Psoas muscle (tissue), 8 donors: ENCODE results near the gene BHLHA9. TPM values are rescaled to one million over a fixed set of nuclear protein-coding genes. Genes with fewer than 3 reads are reported as not detected.

ENCODE experiments used
- ATAC-seq, 4 donors: fragments of 200-7000 bp; cut with Tn5 transposase; one replicate each; pipeline ENCODE4 v1.9.1; 2020; ENCODE audit warnings: moderate library complexity in 3 of 4, mild to moderate bottlenecking in 2 of 4
- DNase-seq, 2 donors: peaks; one replicate each; pipeline ENCODE4 v3.0.0-alpha.2; 2020
- H3K27ac ChIP-seq: fragments of 200-600 bp; one replicate; pipeline ENCODE4 v1.8.0; 2022
- H3K27me3 ChIP-seq, 3 donors: fragments of 200-600 bp in 1 of 3; one replicate each; pipeline versions ENCODE4 v1.6.1 to v1.8.0; 2013 to 2022; ENCODE audit warnings: low read length in 2 of 3, mild to moderate bottlenecking in 2 of 3, moderate library complexity in 1 of 3; ENCODE audit not compliant: insufficient read depth in 3 of 3
- H3K36me3 ChIP-seq, 2 donors: fragments of 200-600 bp in 1 of 2; one replicate each; pipeline versions ENCODE4 v1.6.1 to v1.8.0; 2013 to 2022; ENCODE audit warnings: low read depth in 1 of 2, mild to moderate bottlenecking in 1 of 2, moderate library complexity in 1 of 2; ENCODE audit not compliant: insufficient read depth in 1 of 2
- H3K4me1 ChIP-seq: fragments of 200-600 bp; one replicate; pipeline ENCODE4 v1.8.0; 2022
- H3K4me3 ChIP-seq: fragments of 200-600 bp; one replicate; pipeline ENCODE4 v1.8.0; 2022; ENCODE audit warnings: mild to moderate bottlenecking
- H3K9me3 ChIP-seq: fragments of 200-600 bp; one replicate; pipeline ENCODE4 v1.8.0; 2022
- WGBS, 3 donors: extraction: QIAGEN DNeasy Blood & Tissue Kit; methylation state at CpG; one replicate each; pipeline versions ENCODE4 v1.1.6 to v1.1.7; 2013; 5-methylcytosine and 5-hydroxymethylcytosine counted together
- intact Hi-C, 2 donors: fragments of 100-400 bp; cut with DNase I; formaldehyde crosslinking; loops; one replicate each; pipeline versions ENCODE4 v1.11.0 to v1.14.2; 2022
- long read RNA-seq, 2 donors: library from polyadenylated mRNA; unstranded; transcript quantifications; one replicate each; pipeline ENCODE4 v2.0.0, GENCODE V29; 2021
- polyA plus RNA-seq, 3 donors: library from polyadenylated mRNA; stranded (reverse); fragments of 200-250 nt; gene quantifications; one replicate each; pipeline ENCODE4 v1.2.3, GENCODE V29; 2013
- total RNA-seq, 4 donors: library from RNA; stranded (reverse); fragmentation: NEBNext Ultra II Directional in 2 of 4; extraction: Animal tissue kit (Norgen Biotek cat#: 25700) in 2 of 4; gene quantifications; one replicate each; pipeline versions ENCODE4 v1.2.1 to v1.2.4, GENCODE V29; 2021 to 2023
- TF ChIP-seq, protein P1 (sequence below): fragments of 200-600 bp; IDR thresholded peaks from one replicate; pipeline ENCODE4 v1.8.0; 2022; ENCODE audit warnings: antibody characterized with exemption
- donor health status: healthy with polysubstance abuse.
- donor health status: DM: no; HTN: no; CAD: no; lungs with moderate emphysema.
- donor health status: Bipolar disorder and iron deficiency.
- donor health status: healthy.
- donor health status: DM: yes; HTN: yes; CAD: no.
- donor health status: DM: no; HTN: no; CAD: no.
- donor health status: DM: no; HTN: no; CAD: no.
- donor health status: DM: yes; HTN: yes; CAD: no.

The BHLHA9 gene
- total RNA-seq (not detected), polyA plus RNA-seq (not detected)
- long read RNA-seq, donor 1, result 0 reads
- long read RNA-seq, donor 2, result 0 reads

DNA sequence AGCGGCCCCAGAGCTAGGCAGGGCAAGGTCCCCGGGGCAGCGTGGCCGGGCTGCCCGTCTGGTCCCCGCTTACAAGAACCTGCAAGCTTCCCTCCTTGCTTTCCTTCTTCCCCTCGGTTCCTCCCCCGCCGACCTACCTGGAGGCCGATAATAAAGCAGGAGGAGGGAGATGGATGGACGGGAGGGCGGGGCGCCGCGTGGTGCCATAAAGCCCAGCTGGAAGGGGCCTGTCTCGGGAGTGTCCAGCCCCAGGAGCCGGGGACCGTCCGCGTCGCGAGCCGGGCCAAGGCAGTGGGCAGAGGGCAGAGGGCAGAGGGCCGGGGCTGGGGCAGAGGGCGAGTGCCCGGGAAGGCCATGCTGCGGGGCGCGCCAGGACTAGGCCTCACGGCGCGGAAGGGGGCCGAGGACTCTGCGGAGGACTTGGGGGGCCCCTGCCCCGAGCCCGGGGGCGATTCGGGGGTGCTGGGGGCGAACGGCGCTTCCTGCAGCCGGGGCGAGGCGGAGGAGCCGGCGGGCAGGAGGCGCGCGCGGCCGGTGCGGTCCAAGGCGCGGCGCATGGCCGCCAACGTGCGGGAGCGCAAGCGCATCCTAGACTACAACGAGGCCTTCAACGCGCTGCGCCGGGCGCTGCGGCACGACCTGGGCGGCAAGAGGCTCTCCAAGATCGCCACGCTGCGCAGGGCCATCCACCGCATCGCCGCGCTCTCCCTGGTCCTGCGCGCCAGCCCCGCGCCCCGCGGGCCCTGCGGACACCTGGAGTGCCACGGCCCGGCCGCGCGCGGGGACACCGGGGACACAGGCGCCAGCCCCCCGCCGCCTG is at the start of gene BHLHA9:
Gene BHLHA9, plus strand, starts transcription at position 235 of the 820 bp plus-strand sequence. Its CDS starts 120 bp downstream, at position 355.
- Histone ChIP-seq H3K9me3 (no peaks in the 10 kb centered on the region), H3K4me3 (peak within 1 kb of the TSS; percentile 4), H3K27ac (no peak within 1 kb of the TSS), H3K36me3 (no peaks in the 10 kb centered on the region), H3K27me3 (peaks cover 3 to 40% (median 6%) of the 10 kb centered on the region in 3 donors), H3K4me1 (no peaks in the 10 kb centered on the region)
- 13 to 19% (median 15%) methylated on average over 47 to 93 of the region's 93 CpGs for WGBS, 3 donors
- DNase-seq, result no peak
- TF ChIP-seq, protein P1, sequence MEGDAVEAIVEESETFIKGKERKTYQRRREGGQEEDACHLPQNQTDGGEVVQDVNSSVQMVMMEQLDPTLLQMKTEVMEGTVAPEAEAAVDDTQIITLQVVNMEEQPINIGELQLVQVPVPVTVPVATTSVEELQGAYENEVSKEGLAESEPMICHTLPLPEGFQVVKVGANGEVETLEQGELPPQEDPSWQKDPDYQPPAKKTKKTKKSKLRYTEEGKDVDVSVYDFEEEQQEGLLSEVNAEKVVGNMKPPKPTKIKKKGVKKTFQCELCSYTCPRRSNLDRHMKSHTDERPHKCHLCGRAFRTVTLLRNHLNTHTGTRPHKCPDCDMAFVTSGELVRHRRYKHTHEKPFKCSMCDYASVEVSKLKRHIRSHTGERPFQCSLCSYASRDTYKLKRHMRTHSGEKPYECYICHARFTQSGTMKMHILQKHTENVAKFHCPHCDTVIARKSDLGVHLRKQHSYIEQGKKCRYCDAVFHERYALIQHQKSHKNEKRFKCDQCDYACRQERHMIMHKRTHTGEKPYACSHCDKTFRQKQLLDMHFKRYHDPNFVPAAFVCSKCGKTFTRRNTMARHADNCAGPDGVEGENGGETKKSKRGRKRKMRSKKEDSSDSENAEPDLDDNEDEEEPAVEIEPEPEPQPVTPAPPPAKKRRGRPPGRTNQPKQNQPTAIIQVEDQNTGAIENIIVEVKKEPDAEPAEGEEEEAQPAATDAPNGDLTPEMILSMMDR, result no peak
- no peak for ATAC-seq
- intact Hi-C loops, result no loop called here

DNA sequence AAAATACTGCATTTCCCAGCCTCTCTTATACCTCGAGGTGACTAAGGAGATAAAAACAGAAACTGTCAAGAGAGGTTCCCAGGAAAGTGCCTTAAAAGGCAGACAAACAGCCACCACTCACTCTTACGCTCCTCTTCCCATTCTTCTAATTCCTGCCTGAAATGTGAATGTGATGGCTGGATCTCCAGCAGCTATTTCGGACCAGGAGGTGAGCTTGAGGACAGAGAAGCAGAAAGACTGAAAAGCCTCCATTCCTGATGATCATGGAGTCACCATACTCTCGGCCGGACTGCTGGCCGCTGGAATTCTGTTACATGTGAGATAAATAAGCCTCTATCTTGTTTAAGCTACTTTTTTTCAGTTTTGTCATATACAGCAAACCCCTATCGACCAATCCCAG is 49.0 kb upstream of the BHLHA9 start:
- H3K9me3 ChIP-seq, result no peaks in the 10 kb centered on the region
- ATAC-seq (no peak), DNase-seq (no peak)
- H3K27me3 ChIP-seq, result peaks cover 4 to 29% (median 5%) of the 10 kb centered on the region in 3 donors
- H3K27ac ChIP-seq, result no peak overlapping the region
- TF ChIP-seq, protein P1, result no peak
- H3K4me3 ChIP-seq, result no peak overlapping the region
- 82 to 90% (median 89%) methylated on average over 7 of the region's 7 CpGs for WGBS, 3 donors
- H3K4me1 ChIP-seq, result no peaks in the 10 kb centered on the region
- intact Hi-C loops, result no loop called here
- H3K36me3 ChIP-seq, result no peaks in the 10 kb centered on the region

DNA sequence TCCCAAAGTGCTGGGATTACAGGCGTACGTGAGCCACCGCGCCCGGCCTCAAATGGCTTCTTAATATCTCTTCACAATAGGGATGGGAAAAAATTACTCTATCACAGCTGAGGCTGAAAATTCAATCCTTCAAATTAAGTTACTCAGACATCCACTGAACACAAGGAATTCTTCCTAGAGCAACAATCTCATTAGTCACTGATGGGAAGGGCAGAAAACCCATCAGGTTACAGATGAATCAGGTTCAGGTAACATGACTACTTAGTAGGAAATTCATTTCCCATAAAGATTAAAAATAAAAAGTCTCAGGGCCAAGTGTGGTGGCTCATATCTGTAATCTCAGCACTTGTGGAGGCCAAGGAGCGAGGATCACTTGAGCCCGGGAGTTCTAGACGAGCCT is 47.9 kb upstream of the BHLHA9 start:
- DNase-seq (no peak), ATAC-seq (no peak)
- TF ChIP-seq, protein P1, result no peak
- Histone ChIP-seq H3K9me3 (no peaks in the 10 kb centered on the region), H3K27ac (no peak overlapping the region), H3K4me1 (no peaks in the 10 kb centered on the region), H3K27me3 (peaks cover 4 to 30% (median 9%) of the 10 kb centered on the region in 3 donors), H3K4me3 (no peak overlapping the region), H3K36me3 (no peaks in the 10 kb centered on the region)
- intact Hi-C loops, result no loop called here
- 88 to 94% (median 91%) methylated on average over 8 of the region's 8 CpGs for whole genome bisulfite sequencing, 3 donors

DNA sequence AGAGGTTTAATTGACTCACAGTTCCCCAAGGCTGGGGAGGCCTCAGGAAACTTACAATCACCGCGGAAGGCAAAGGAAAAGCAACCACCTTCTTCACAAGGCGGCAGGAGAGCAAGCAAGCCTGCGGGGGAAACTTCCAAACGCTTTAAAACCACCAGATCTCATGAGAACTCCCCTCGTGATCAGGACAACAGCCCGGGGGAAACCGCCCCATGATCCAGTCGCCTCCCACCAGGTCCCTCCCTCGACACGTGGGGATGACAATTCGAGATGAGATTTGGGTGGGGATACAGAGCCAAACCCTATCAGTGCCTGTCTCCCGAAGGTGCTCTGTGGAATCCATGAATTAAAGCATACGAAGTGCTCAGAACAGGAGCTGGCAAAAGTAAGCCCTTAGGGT is 46.6 kb upstream of the BHLHA9 start:
- Histone ChIP-seq H3K9me3 (no peaks in the 10 kb centered on the region), H3K4me3 (no peak overlapping the region), H3K36me3 (no peaks in the 10 kb centered on the region), H3K27ac (no peak overlapping the region), H3K4me1 (no peaks in the 10 kb centered on the region), H3K27me3 (peaks cover 4 to 43% (median 15%) of the 10 kb centered on the region in 3 donors)
- TF ChIP-seq, protein P1, result no peak
- intact Hi-C loops, result no loop called here
- 62 to 67% (median 65%) methylated on average over 14 of the region's 14 CpGs for WGBS, 3 donors
- DNase-seq, result no peak
- ATAC-seq, result no peak
